Vagina (tissue), 2 donors: ENCODE data around the gene PDIA6. TPM values are rescaled to one million over a fixed set of nuclear protein-coding genes. Genes with fewer than 3 reads are reported as not detected.
A peak's percentile ranks its signal among the peaks of the same experiment; 100 is the strongest.

Source experiments
- DNase-seq, 2 donors: peaks; one replicate each; pipeline ENCODE4 v3.0.0-alpha.2; 2017; ENCODE audit errors: extremely low spot score in 2 of 2
- H3K27ac ChIP-seq: fragments of 200-600 bp; sonication (generic); one replicate; pipeline ENCODE4 v1.5.1; 2019
- H3K27me3 ChIP-seq: fragments of 200-600 bp; sonication (generic); one replicate; pipeline ENCODE4 v1.5.1; 2019
- H3K36me3 ChIP-seq, 2 donors: fragments of 200-600 bp; sonication (generic); one replicate each; pipeline ENCODE4 v1.5.1; 2017 to 2019
- H3K4me1 ChIP-seq: fragments of 200-600 bp; sonication (generic); one replicate; pipeline ENCODE4 v1.5.1; 2019
- H3K4me3 ChIP-seq, 2 donors: fragments of 200-600 bp; sonication (generic); 1 replicate in 1 of 2; 2 replicates in 1 of 2; pipeline ENCODE4 v1.5.1; 2016 to 2019
- H3K9me3 ChIP-seq: fragments of 200-600 bp; sonication (generic); one replicate; pipeline ENCODE4 v1.5.1; 2019
- POLR2A ChIP-seq, 2 donors: fragments of 450-650 bp; IDR thresholded peaks; one replicate each; pipeline ENCODE4 v1.6.1; 2017; ENCODE audit warnings: antibody characterized with exemption in 2 of 2, mild to moderate bottlenecking in 2 of 2, moderate library complexity in 2 of 2
- POLR2AphosphoS5 ChIP-seq, 2 donors: sonication (generic); formaldehyde crosslinking; IDR thresholded peaks; one replicate each; pipeline ENCODE4 v1.9.0; 2017; ENCODE audit warnings: antibody characterized with exemption in 2 of 2, mild to moderate bottlenecking in 2 of 2, low read depth in 1 of 2; ENCODE audit not compliant: insufficient read depth in 1 of 2
- intact Hi-C: fragments of 100-400 bp; cut with DNase I; formaldehyde crosslinking; loops from one replicate; pipeline ENCODE4 v1.15.1; 2023
- total RNA-seq: library from RNA; depleted of rRNA; stranded (reverse); fragments of >200 nt; gene quantifications from one replicate; pipeline ENCODE4 v1.2.3, GENCODE V29; 2016
- TF ChIP-seq, protein P1 (sequence below), 3 experiments: fragments of 450-650 bp in 2 of 3; fragments of 200-600 bp in 1 of 3; sonication (generic) in 1 of 3; IDR thresholded peaks; one replicate each; pipeline ENCODE4 v1.5.1; 2017 to 2019; ENCODE audit warnings: antibody characterized with exemption in 3 of 3, mild to moderate bottlenecking in 2 of 3, moderate library complexity in 2 of 3

The PDIA6 gene
- total RNA-seq, 1 donor from 2014 or later: 55.0 TPM

GRCh38 chr2:10844097-10844496, 31.5 kb upstream of the PDIA6 start:
- H3K4me1 ChIP-seq: no peaks in the 10 kb centered on the region
- no peaks in the 10 kb centered on the region for H3K36me3 ChIP-seq
- H3K9me3 ChIP-seq: peaks cover 7% of the 10 kb centered on the region
- intact Hi-C loops: no loop called here
- H3K27me3 ChIP-seq: no peaks in the 10 kb centered on the region
- DNase-seq: no peak
- no peak for TF ChIP-seq POLR2A (IDR thresholded peaks at IDR 0.05)
- TF ChIP-seq, protein P1, sequence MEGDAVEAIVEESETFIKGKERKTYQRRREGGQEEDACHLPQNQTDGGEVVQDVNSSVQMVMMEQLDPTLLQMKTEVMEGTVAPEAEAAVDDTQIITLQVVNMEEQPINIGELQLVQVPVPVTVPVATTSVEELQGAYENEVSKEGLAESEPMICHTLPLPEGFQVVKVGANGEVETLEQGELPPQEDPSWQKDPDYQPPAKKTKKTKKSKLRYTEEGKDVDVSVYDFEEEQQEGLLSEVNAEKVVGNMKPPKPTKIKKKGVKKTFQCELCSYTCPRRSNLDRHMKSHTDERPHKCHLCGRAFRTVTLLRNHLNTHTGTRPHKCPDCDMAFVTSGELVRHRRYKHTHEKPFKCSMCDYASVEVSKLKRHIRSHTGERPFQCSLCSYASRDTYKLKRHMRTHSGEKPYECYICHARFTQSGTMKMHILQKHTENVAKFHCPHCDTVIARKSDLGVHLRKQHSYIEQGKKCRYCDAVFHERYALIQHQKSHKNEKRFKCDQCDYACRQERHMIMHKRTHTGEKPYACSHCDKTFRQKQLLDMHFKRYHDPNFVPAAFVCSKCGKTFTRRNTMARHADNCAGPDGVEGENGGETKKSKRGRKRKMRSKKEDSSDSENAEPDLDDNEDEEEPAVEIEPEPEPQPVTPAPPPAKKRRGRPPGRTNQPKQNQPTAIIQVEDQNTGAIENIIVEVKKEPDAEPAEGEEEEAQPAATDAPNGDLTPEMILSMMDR (IDR thresholded peaks at IDR 0.05): no peak
- TF ChIP-seq POLR2AphosphoS5 (IDR thresholded peaks at IDR 0.05; ENCODE audit: insufficient read depth in 1 of 2, low read depth in 1 of 2): peak in 1 of 2 donors; percentile 21
- no peak overlapping the region for H3K27ac ChIP-seq
- H3K4me3 ChIP-seq: no peak overlapping the region

GRCh38 chr2:10842506-10842905, 29.9 kb upstream of the PDIA6 start:
- H3K4me1 ChIP-seq: no peaks in the 10 kb centered on the region
- no peak overlapping the region for H3K4me3 ChIP-seq
- peaks cover 7% of the 10 kb centered on the region for H3K9me3 ChIP-seq
- DNase-seq: no peak
- H3K27ac ChIP-seq: no peak overlapping the region
- intact Hi-C loops: no loop called here
- TF ChIP-seq POLR2AphosphoS5 (IDR thresholded peaks at IDR 0.05; ENCODE audit: insufficient read depth in 1 of 2, low read depth in 1 of 2): no peak
- TF ChIP-seq POLR2A (IDR thresholded peaks at IDR 0.05): no peak
- TF ChIP-seq, protein P1 (IDR thresholded peaks at IDR 0.05): no peak
- no peaks in the 10 kb centered on the region for H3K27me3 ChIP-seq
- H3K36me3 ChIP-seq: no peaks in the 10 kb centered on the region

- no peak for DNase-seq
- Histone ChIP-seq H3K4me1 (no peaks in the 10 kb centered on the region), H3K27me3 (no peaks in the 10 kb centered on the region), H3K9me3 (peaks cover 7% of the 10 kb centered on the region), H3K27ac (no peak overlapping the region), H3K4me3 (no peak overlapping the region), H3K36me3 (no peaks in the 10 kb centered on the region)
- TF ChIP-seq POLR2A (IDR thresholded peaks at IDR 0.05) (no peak), POLR2AphosphoS5 (IDR thresholded peaks at IDR 0.05; ENCODE audit: insufficient read depth in 1 of 2, low read depth in 1 of 2) (no peak)
- TF ChIP-seq, protein P1 (IDR thresholded peaks at IDR 0.05): no peak
- intact Hi-C loops: no loop called here
Measured at GRCh38 chr2:10841547-10842219, 29.1 kb upstream of the PDIA6 start.

DNA sequence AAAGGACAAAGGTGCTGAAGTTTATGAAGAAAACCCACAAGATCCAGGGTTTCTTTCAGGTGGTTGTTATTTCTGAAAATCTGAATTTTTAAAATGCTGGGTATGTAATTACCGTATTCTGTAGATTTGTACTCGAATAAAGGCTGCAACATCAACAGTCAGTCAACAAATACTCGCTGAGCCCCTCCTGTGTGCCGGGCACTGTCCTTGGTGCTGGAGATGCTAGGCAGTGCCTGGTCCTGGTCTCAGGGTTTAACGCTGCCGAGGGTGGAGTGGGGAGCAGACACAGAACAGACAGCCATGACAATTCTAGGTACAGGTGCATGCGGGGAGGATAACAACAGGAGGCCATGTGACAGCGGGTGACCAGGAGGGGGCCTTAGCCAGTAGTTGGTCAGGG, 27.2 kb upstream of the PDIA6 start:
- no peak for DNase-seq
- H3K27ac ChIP-seq: no peak overlapping the region
- H3K27me3 ChIP-seq: no peaks in the 10 kb centered on the region
- no peak overlapping the region for H3K4me3 ChIP-seq
- no peaks in the 10 kb centered on the region for H3K4me1 ChIP-seq
- TF ChIP-seq POLR2AphosphoS5 (IDR thresholded peaks at IDR 0.05; ENCODE audit: insufficient read depth in 1 of 2, low read depth in 1 of 2) (no peak), POLR2A (IDR thresholded peaks at IDR 0.05) (no peak)
- TF ChIP-seq, protein P1 (IDR thresholded peaks at IDR 0.05): no peak
- peaks cover 7% of the 10 kb centered on the region for H3K9me3 ChIP-seq
- H3K36me3 ChIP-seq: no peaks in the 10 kb centered on the region
- intact Hi-C loops: loop anchor here (5.0 kb wide), 1 partner anchor 287 kb away; no protein-coding TSS in a partner anchor

GRCh38 chr2:10838734-10839133, 26.1 kb upstream of the PDIA6 start:
- intact Hi-C loops: loop anchor here (5.0 kb wide), 1 partner anchor 289 kb away; no protein-coding TSS in a partner anchor

More at GRCh38 chr2:10838734-10839133, 26.1 kb upstream of the PDIA6 start:
- Histone ChIP-seq H3K27ac (no peak overlapping the region), H3K4me3 (no peak overlapping the region), H3K4me1 (no peaks in the 10 kb centered on the region), H3K36me3 (no peaks in the 10 kb centered on the region), H3K27me3 (no peaks in the 10 kb centered on the region), H3K9me3 (peaks cover 7% of the 10 kb centered on the region)
- TF ChIP-seq POLR2AphosphoS5 (IDR thresholded peaks at IDR 0.05; ENCODE audit: insufficient read depth in 1 of 2, low read depth in 1 of 2) (no peak), POLR2A (IDR thresholded peaks at IDR 0.05) (no peak)
- TF ChIP-seq, protein P1 (IDR thresholded peaks at IDR 0.05): no peak
- no peak for DNase-seq
